Epidermal melanocyte (primary cell): ENCODE measurements around the gene DNAH6.
"Not testable (repeated sequence)": the region's sequence is repeated elsewhere in the genome, so short reads cannot be mapped to it uniquely, and the experiment has no call there.

Experiments
- DNase-seq: peaks from one replicate; pipeline ENCODE4 v3.0.0; 2011; ENCODE audit warnings: low spot score; ENCODE audit not compliant: insufficient read length

The DNAH6 gene

GRCh38 chr2:84735389-84735788, 219.1 kb downstream of the DNAH6 start:
- DNase-seq, result no peak

GRCh38 chr2:84741182-84741822, 225.0 kb downstream of the DNAH6 start:
- no peak for DNase-seq

DNA sequence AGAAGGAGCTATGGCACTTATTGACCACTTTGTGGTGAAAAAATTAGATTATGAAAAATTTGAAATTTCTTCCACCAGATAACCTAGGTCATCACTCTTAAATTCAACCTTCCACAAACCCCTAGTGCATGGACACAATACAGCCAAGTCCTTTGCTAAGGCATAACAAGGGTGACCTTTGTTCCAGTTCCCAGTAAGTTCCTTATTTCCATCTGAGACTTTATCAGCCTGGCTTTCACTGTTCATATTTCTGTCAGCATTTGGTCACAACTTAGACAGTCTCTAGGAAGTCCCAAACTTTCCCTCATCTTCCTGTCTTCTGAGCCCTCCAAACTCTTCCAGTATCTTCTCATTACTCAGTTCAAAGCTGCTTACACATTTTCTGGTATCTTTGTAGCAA, 232.0 kb downstream of the DNAH6 start:
- DNase-seq, result no peak

GRCh38 chr2:84749442-84749841, 233.1 kb downstream of the DNAH6 start:
- DNase-seq, result no peak

DNA sequence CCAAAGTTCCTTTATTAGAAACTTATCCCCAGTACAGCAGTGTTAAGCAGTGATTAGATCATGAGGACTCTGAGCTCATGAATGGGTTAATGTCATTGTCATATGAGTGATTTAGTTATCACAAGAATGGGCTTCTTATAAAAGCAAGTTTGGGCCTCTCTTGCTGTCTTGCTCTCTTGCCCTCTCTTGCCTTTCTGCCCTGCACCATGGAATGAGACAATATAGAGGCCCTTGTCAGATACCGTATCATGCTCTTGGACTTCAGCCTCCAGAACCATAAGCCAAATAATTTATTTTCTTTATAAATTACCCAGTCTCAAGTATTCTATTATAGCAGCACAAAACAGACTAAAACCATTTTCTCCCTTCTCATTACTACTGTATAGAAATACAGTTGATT, 238.8 kb downstream of the DNAH6 start:
- no peak for DNase-seq

GRCh38 chr2:84757648-84758047, 241.3 kb downstream of the DNAH6 start:
- no peak for DNase-seq

DNA sequence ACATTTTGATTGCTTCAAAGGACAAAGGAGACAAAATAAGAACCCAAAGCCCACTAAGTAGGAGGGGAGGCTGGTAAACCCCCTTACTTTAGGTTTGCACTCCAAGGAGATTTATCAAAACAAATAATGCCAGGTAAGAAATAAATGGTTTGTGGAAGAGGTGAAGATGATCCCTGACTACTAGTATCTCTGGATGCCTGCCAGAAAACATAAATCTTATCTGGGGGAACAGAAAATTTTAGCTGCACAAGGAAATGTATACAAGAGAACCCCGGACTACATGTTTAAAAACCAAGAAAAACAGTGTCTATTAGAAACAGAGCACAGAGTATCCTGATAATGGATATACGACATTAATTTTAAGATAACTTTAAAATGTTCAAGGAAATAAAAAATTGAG, 250.5 kb downstream of the DNAH6 start:
- no peak for DNase-seq

DNA sequence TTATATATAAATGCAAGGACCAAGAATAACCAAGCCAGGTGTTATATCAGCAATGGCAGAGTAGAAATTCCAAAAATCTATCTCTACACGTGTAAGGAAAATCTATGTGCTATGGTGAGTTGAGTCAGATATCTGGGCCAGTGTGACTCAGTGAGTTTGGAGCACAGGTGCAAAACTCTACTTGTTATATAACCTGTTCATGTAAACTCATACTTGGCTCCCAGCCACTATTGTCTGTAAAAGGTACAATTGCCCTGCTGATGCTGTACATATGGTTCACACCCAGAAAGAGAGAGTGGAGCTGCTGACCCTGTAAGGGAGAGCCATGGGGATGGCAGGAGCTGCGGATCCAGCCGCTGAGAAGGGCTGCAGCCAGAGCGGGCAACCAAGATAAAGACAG, 252.5 kb downstream of the DNAH6 start:
- DNase-seq, result no peak

DNA sequence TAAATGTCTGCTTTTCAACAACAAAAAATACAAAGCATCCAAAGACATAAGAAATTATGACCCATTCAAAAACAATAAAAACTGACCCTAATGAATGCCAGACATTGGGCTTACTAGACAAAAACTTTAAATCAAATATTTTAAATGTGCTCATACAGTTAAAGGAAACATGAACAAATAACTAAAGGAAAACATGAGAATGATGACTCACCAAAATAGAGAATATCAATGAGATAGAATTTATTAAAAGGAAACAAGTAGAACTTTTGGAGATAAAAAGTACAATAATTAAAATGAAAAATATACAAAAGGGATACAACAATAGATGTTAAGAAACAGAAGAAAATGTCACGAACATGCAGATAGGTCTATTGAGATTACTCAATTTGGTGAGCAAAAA, 254.0 kb downstream of the DNAH6 start:
- no peak for DNase-seq

GRCh38 chr2:84771251-84771650, 255.0 kb downstream of the DNAH6 start:
- DNase-seq, result no peak

- not testable (repeated sequence) for DNase-seq
These were observed 257.3 kb downstream of the DNAH6 start for GRCh38 chr2:84773562-84773961.

DNA sequence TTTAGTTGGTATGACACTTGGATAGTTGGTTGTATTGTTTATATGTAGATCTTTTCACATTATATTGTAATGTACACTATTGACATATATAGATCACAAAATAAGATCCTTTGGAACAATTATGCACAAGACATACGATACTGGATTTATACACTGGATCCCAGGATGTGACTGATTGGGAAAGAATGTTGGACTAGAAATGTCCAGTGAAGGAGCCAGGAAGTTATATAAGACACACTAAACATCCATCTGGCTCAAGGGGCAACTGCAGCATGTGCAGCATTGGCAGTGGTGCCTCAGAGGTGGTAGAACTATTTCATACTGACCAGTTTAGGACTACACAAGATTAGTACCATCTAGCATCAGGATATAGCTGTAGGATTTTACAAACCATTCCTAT, 259.7 kb downstream of the DNAH6 start:
- DNase-seq, result no peak

DNA sequence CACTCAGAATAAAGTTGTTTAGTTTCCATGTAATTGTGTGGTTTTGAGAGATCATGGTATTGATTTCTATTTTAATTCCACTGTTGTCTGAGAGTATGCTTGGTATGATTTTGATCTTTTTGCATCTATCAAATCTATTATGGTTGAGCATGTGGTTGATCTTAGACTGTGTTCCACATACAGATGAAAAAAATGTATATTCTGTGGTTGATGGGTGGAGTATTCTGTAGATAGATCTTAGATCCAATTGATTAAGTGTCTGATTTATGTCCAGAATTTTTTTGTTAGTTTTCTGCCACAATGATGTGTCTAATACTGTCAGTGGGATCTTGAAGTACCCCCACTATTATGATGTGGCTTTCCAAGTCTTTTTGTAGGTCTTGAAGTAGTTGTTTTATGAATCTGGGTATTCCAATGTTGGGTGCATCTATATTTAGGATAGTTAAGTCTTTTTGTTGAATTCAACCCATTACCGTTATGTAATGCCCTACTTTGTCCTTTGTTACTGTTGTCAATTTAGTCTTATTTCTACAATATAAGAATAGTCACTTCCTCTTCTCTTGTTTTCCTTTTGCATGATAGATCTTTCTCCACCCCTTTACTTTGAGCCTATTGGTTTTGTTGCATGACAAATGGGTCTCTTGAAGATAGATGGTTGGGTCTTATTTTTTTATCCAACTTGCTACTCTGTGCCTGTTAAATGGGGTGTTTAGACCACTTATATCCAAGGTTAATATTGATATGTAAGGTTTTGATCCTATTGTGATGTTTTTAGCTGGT, 262.8 kb downstream of the DNAH6 start:
- no peak for DNase-seq

DNA sequence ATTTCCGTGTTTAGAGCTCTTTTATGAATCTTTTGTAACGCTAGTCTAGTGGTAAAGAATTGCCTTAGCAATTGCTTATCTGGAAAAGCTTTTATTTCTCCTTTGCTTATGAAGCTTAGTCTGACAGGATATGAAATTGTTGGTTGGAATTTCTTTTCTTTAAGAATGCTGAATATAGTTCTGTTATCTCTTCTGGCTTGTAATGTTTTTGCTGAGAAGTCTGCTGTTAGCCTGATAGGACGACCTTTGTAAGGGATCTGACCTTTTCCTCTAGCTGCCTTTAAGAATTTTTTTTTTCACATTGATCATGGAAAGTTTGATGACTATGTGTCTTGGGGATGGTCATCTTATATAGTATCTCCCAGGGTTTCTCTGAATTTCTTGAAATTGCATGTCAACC, 263.5 kb downstream of the DNAH6 start:
- no peak for DNase-seq

GRCh38 chr2:84781942-84782716, 265.8 kb downstream of the DNAH6 start:
- DNase-seq, result no peak

DNA sequence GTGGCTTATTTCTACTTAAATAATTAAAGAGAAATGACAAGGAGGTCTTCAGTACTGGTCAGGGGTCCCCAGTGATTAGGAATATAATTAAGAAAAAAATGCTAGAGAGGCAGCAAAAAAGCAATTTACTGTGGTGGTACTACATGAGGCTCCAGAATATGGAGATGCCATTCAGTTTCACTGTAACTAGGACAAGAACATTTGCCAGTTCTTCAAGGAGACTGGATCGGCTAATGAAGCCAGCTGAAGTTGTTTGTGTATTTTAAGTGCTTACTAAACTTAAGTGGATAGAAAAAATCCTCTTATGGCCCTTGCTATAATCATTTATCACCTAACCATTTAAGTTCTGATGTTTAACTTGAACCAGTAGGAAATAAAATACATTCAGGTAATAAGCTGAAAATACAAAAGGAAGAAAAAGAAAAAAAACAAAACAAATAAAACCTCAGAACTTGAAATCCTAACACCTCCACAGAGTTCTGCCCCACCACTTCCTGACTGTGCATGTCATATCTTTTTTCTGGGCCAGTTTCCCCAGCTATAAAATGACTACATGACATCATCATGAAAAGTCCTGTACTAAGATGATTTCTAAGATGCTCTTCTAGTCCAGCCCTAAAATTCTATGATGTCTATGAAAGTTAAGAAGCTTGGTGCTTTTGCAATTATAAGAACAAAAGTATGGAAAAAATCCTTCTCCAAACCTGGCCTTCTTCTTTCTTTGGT, 266.6 kb downstream of the DNAH6 start:
- DNase-seq, result no peak

- DNase-seq, result no peak
These were observed 269.7 kb downstream of the DNAH6 start for GRCh38 chr2:84785950-84786349.

- DNase-seq, result no peak
These were observed 270.3 kb downstream of the DNAH6 start for GRCh38 chr2:84786601-84787000.

- no peak for DNase-seq
These were observed 271.7 kb downstream of the DNAH6 start for GRCh38 chr2:84788027-84788426.

GRCh38 chr2:84788498-84788897, 272.2 kb downstream of the DNAH6 start:
- DNase-seq, result no peak

GRCh38 chr2:84792856-84793522, 276.7 kb downstream of the DNAH6 start:
- DNase-seq, result no peak
